ENCODE results near the gene RPL19. TPM values are rescaled to one million over a fixed set of nuclear protein-coding genes. Genes with fewer than 3 reads are reported as not detected.
A peak's percentile ranks its signal among the peaks of the same experiment; 100 is the strongest.

Gene RPL19
- total RNA-seq, 1 donor from 2014 or later: 1,451 TPM

- Histone ChIP-seq H3K4me3 (ENCODE audit: insufficient read depth, low read depth, low read length) (peak overlapping the region; percentile 79), H3K9me3 (ENCODE audit: insufficient read depth, low read depth, low read length) (no peaks in the 10 kb centered on the region), H4K20me1 (ENCODE audit: insufficient read depth, low read length) (no peaks in the 10 kb centered on the region), H3K4me2 (ENCODE audit: low read length) (peak overlapping the region; percentile 96), H3K36me3 (ENCODE audit: insufficient read depth, low read length) (no peaks in the 10 kb centered on the region), H3K9ac (ENCODE audit: low read length) (peak overlapping the region; percentile 85), H3K79me2 (ENCODE audit: insufficient read depth, low read length) (no peaks in the 10 kb centered on the region), H3K27ac (ENCODE audit: low read depth, low read length) (peak overlapping the region; percentile 53), H2AFZ (ENCODE audit: low read depth, low read length) (peak overlapping the region; percentile 84), H3K27me3 (ENCODE audit: insufficient read depth, low read length) (peaks cover 21% of the 10 kb centered on the region), H3K4me1 (ENCODE audit: insufficient read depth, low read length) (peaks cover 14% of the 10 kb centered on the region)
- H3K27me3 Mint-ChIP-seq (ENCODE audit: low read depth, unreplicated experiment): peaks cover 27% of the 10 kb centered on the region
- no peaks in the 10 kb centered on the region for H3K9me3 Mint-ChIP-seq (ENCODE audit: unreplicated experiment)
- H3K36me3 Mint-ChIP-seq (ENCODE audit: low read depth, unreplicated experiment): no peaks in the 10 kb centered on the region
- peak overlapping the region; percentile 76 for H3K27ac Mint-ChIP-seq (ENCODE audit: unreplicated experiment)
- FAIRE-seq: no peak
- peak; percentile 75 for DNase-seq (ENCODE audit: low read depth)
- H3K4me1 Mint-ChIP-seq (ENCODE audit: low read depth, unreplicated experiment): peaks cover 14% of the 10 kb centered on the region
- peak overlapping the region; percentile 94 for H3K4me3 Mint-ChIP-seq (ENCODE audit: unreplicated experiment)
- TF ChIP-seq EZH2 (IDR thresholded peaks at IDR 0.05; ENCODE audit: insufficient read depth, low read length) (no peak), CTCF (IDR thresholded peaks at IDR 0.05; ENCODE audit: insufficient read depth, low read depth, low read length) (no peak)
Observed at GRCh38 chr17:39153599-39154051, 46.5 kb upstream of the RPL19 start.

GRCh38 chr17:39155654-39156053, 44.4 kb upstream of the RPL19 start:
- Histone ChIP-seq H3K9me3 (ENCODE audit: insufficient read depth, low read depth, low read length) (no peaks in the 10 kb centered on the region), H3K4me3 (ENCODE audit: insufficient read depth, low read depth, low read length) (no peak overlapping the region), H3K4me1 (ENCODE audit: insufficient read depth, low read length) (peaks cover 14% of the 10 kb centered on the region), H3K27me3 (ENCODE audit: insufficient read depth, low read length) (peaks cover 10% of the 10 kb centered on the region), H4K20me1 (ENCODE audit: insufficient read depth, low read length) (no peaks in the 10 kb centered on the region), H3K9ac (ENCODE audit: low read length) (no peak overlapping the region), H2AFZ (ENCODE audit: low read depth, low read length) (no peak overlapping the region), H3K4me2 (ENCODE audit: low read length) (no peak overlapping the region), H3K36me3 (ENCODE audit: insufficient read depth, low read length) (no peaks in the 10 kb centered on the region), H3K79me2 (ENCODE audit: insufficient read depth, low read length) (no peaks in the 10 kb centered on the region), H3K27ac (ENCODE audit: low read depth, low read length) (no peak overlapping the region)
- Mint-ChIP-seq H3K27me3 (ENCODE audit: low read depth, unreplicated experiment) (peaks cover 13% of the 10 kb centered on the region), H3K4me1 (ENCODE audit: low read depth, unreplicated experiment) (peaks cover 10% of the 10 kb centered on the region), H3K9me3 (ENCODE audit: unreplicated experiment) (no peaks in the 10 kb centered on the region), H3K4me3 (ENCODE audit: unreplicated experiment) (peak overlapping the region; percentile 34), H3K27ac (ENCODE audit: unreplicated experiment) (no peak overlapping the region), H3K36me3 (ENCODE audit: low read depth, unreplicated experiment) (no peaks in the 10 kb centered on the region)
- TF ChIP-seq CTCF (IDR thresholded peaks at IDR 0.05; ENCODE audit: insufficient read depth, low read depth, low read length): no peak
- no peak for TF ChIP-seq EZH2 (IDR thresholded peaks at IDR 0.05; ENCODE audit: insufficient read depth, low read length)
- DNase-seq (ENCODE audit: low read depth) (no peak), FAIRE-seq (no peak)

GRCh38 chr17:39156491-39156890, 43.6 kb upstream of the RPL19 start:
- Mint-ChIP-seq H3K4me3 (ENCODE audit: unreplicated experiment) (peak overlapping the region; percentile 30), H3K4me1 (ENCODE audit: low read depth, unreplicated experiment) (peaks cover 10% of the 10 kb centered on the region), H3K9me3 (ENCODE audit: unreplicated experiment) (no peaks in the 10 kb centered on the region), H3K27ac (ENCODE audit: unreplicated experiment) (no peak overlapping the region), H3K36me3 (ENCODE audit: low read depth, unreplicated experiment) (no peaks in the 10 kb centered on the region), H3K27me3 (ENCODE audit: low read depth, unreplicated experiment) (peaks cover 12% of the 10 kb centered on the region)
- no peak for FAIRE-seq
- no peaks in the 10 kb centered on the region for H3K36me3 ChIP-seq (ENCODE audit: insufficient read depth, low read length)
- peaks cover 14% of the 10 kb centered on the region for H3K4me1 ChIP-seq (ENCODE audit: insufficient read depth, low read length)
- DNase-seq (ENCODE audit: low read depth): no peak
- peaks cover 8% of the 10 kb centered on the region for H3K27me3 ChIP-seq (ENCODE audit: insufficient read depth, low read length)
- H3K9me3 ChIP-seq (ENCODE audit: insufficient read depth, low read depth, low read length): no peaks in the 10 kb centered on the region
- H3K4me2 ChIP-seq (ENCODE audit: low read length): no peak overlapping the region
- H3K4me3 ChIP-seq (ENCODE audit: insufficient read depth, low read depth, low read length): no peak overlapping the region
- no peak overlapping the region for H3K27ac ChIP-seq (ENCODE audit: low read depth, low read length)
- no peak for TF ChIP-seq EZH2 (IDR thresholded peaks at IDR 0.05; ENCODE audit: insufficient read depth, low read length)
- no peak for TF ChIP-seq CTCF (IDR thresholded peaks at IDR 0.05; ENCODE audit: insufficient read depth, low read depth, low read length)
- H3K9ac ChIP-seq (ENCODE audit: low read length): no peak overlapping the region
- H4K20me1 ChIP-seq (ENCODE audit: insufficient read depth, low read length): no peaks in the 10 kb centered on the region
- H3K79me2 ChIP-seq (ENCODE audit: insufficient read depth, low read length): no peaks in the 10 kb centered on the region
- no peak overlapping the region for H2AFZ ChIP-seq (ENCODE audit: low read depth, low read length)
